Liver (tissue), 3 donors: ENCODE measurements around the gene FOXN3.

ENCODE experiments used
- GABPA ChIP-seq, 2 donors: IDR thresholded peaks in 1 of 2; conservative IDR thresholded peaks in 1 of 2; 2 replicates each; pipeline ENCODE4 v1.6.1; 2016; ENCODE audit warnings: antibody characterized with exemption in 2 of 2, mild to moderate bottlenecking in 1 of 2, moderate library complexity in 1 of 2
- JUND ChIP-seq, 2 donors: IDR thresholded peaks; 2 replicates each; pipeline ENCODE4 v1.6.1; 2016; ENCODE audit warnings: antibody characterized with exemption in 2 of 2
- MAX ChIP-seq: IDR thresholded peaks from 2 replicates; pipeline ENCODE4 v1.6.1; 2016; ENCODE audit warnings: antibody characterized with exemption
- RAD21 ChIP-seq, 2 donors: IDR thresholded peaks; 2 replicates each; pipeline ENCODE4 v1.6.1; 2016; ENCODE audit warnings: antibody characterized with exemption in 2 of 2, mild to moderate bottlenecking in 2 of 2
- REST ChIP-seq: IDR thresholded peaks from 2 replicates; pipeline ENCODE4 v1.6.1; 2016; ENCODE audit warnings: antibody characterized with exemption, mild to moderate bottlenecking
- TAF1 ChIP-seq: conservative IDR thresholded peaks from 2 replicates; pipeline ENCODE4 v1.6.1; 2016; ENCODE audit warnings: antibody characterized with exemption, mild to moderate bottlenecking
- YY1 ChIP-seq: IDR thresholded peaks from 2 replicates; pipeline ENCODE4 v1.6.1; 2016; ENCODE audit warnings: antibody characterized with exemption, mild to moderate bottlenecking
- TF ChIP-seq, protein P1 (sequence below): fragments of 150-350 bp; IDR thresholded peaks from 2 replicates; pipeline ENCODE4 v1.5.1; 2017; ENCODE audit warnings: improper control_type of control experiment, low read depth, low read length; ENCODE audit not compliant: missing input control
- donor health status: healthy.
- donor health status: healthy.

DNA sequence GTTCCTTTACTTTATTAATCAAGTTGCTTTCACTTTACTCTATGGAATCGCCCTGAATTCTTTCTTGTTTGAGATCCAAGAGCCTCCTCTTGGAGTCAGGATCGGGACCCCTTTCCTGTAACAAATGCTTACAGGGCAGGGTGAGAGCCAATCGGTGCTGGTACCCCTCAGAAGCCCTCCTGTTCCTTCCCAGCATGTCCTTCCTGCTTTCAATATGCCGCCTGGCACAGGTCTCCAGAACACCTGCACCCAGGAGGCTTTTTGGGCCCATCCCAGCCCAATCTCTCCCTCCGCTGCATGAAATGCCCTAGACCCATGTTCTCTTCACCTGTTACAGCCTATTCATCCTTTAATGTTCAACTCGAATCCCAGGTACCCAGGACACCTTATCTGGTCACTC is 122.2 kb downstream of the FOXN3 start:
- TF ChIP-seq YY1, result no peak
- TF ChIP-seq, protein P1, sequence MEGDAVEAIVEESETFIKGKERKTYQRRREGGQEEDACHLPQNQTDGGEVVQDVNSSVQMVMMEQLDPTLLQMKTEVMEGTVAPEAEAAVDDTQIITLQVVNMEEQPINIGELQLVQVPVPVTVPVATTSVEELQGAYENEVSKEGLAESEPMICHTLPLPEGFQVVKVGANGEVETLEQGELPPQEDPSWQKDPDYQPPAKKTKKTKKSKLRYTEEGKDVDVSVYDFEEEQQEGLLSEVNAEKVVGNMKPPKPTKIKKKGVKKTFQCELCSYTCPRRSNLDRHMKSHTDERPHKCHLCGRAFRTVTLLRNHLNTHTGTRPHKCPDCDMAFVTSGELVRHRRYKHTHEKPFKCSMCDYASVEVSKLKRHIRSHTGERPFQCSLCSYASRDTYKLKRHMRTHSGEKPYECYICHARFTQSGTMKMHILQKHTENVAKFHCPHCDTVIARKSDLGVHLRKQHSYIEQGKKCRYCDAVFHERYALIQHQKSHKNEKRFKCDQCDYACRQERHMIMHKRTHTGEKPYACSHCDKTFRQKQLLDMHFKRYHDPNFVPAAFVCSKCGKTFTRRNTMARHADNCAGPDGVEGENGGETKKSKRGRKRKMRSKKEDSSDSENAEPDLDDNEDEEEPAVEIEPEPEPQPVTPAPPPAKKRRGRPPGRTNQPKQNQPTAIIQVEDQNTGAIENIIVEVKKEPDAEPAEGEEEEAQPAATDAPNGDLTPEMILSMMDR, result no peak
- no peak for TF ChIP-seq MAX
- no peak for TF ChIP-seq JUND (IDR thresholded peaks at IDR 0.05)
- TF ChIP-seq RAD21 (IDR thresholded peaks at IDR 0.05), result no peak
- no peak for TF ChIP-seq REST
- TF ChIP-seq TAF1, result no peak
- no peak for TF ChIP-seq GABPA (IDR thresholded peaks at IDR 0.05 in 1 of 2, conservative IDR thresholded peaks at IDR 0.05 in 1 of 2)
